Tibial nerve (tissue), 4 donors: ENCODE results near the gene C1orf210. TPM values are rescaled to one million over a fixed set of nuclear protein-coding genes. Genes with fewer than 3 reads are reported as not detected.

Experiments used
- DNase-seq, 2 donors: peaks; one replicate each; pipeline ENCODE4 v3.0.0-alpha.2; 2019; ENCODE audit warnings: low spot score in 2 of 2
- H3K27ac ChIP-seq, 4 donors: fragments of 200-600 bp; sonication (generic) in 3 of 4; one replicate each; pipeline ENCODE4 v1.5.1; 2017 to 2019; ENCODE audit warnings: mild to moderate bottlenecking in 1 of 4
- H3K27me3 ChIP-seq, 2 donors: fragments of 200-600 bp; sonication (generic) in 1 of 2; one replicate each; pipeline versions ENCODE4 v1.5.1 to v1.6.0; 2017 to 2019
- H3K36me3 ChIP-seq, 3 donors: fragments of 200-600 bp; sonication (generic); one replicate each; pipeline ENCODE4 v1.5.1; 2018 to 2019
- H3K4me1 ChIP-seq, 4 donors: fragments of 200-600 bp; sonication (generic) in 3 of 4; one replicate each; pipeline ENCODE4 v1.5.1; 2017 to 2019
- H3K4me3 ChIP-seq, 4 donors: fragments of 200-600 bp; sonication (generic) in 3 of 4; one replicate each; pipeline ENCODE4 v1.5.1; 2017 to 2019; ENCODE audit warnings: mild to moderate bottlenecking in 1 of 4, moderate library complexity in 1 of 4
- H3K9me3 ChIP-seq, 4 donors: fragments of 200-600 bp; sonication (generic) in 3 of 4; one replicate each; pipeline ENCODE4 v1.5.1; 2017 to 2019
- EP300 ChIP-seq, 2 donors: sonication (generic); formaldehyde crosslinking; IDR thresholded peaks; one replicate each; pipeline ENCODE4 v1.6.1; 2017; ENCODE audit warnings: antibody characterized with exemption in 2 of 2, mild to moderate bottlenecking in 1 of 2
- POLR2A ChIP-seq, 2 donors: fragments of 450-650 bp; IDR thresholded peaks; one replicate each; pipeline ENCODE4 v1.6.1; 2017; ENCODE audit warnings: antibody characterized with exemption in 2 of 2, mild to moderate bottlenecking in 2 of 2, moderate library complexity in 2 of 2
- WGBS, 2 donors: methylation state at CpG; one replicate each; pipeline ENCODE4 v1.1.5; 2018; 5-methylcytosine and 5-hydroxymethylcytosine counted together
- total RNA-seq, 4 donors: library from RNA; depleted of rRNA; stranded (reverse); fragments of >200 nt; gene quantifications; one replicate each; pipeline ENCODE4 v1.1.0, GENCODE V29; 2016
- TF ChIP-seq, protein P1 (sequence below), 5 experiments: fragments of 200-600 bp in 3 of 5; fragments of 450-650 bp in 2 of 5; sonication (generic) in 3 of 5; IDR thresholded peaks; one replicate each; pipeline ENCODE4 v1.5.1; 2016 to 2019; ENCODE audit warnings: antibody characterized with exemption in 5 of 5, mild to moderate bottlenecking in 3 of 5, moderate library complexity in 2 of 5

C1orf210 gene
- total RNA-seq, 4 donors from 2014 or later, result not detected

DNA sequence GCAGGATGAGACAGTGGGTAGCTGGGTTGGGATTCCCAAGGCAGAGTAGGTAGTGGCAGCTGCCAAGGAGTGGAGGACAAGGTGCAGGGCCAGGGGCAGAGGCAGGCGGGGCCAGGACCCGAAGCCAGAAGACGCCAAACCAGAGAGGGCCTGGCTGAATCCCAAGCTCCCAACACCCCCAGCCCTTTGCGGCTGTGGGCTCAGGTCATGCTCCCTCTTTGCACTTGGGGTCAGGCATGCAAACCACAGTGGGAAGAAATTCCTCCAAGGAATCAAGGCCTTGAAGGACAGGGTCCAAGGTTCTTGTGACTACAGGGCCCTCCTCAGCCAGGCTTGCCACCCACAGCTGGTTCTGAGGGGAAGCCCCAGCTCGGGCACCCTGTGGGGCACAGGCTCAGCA is 6.2 kb downstream of the C1orf210 start:
- Histone ChIP-seq H3K4me3 (no peak overlapping the region), H3K27me3 (no peaks in the 10 kb centered on the region), H3K9me3 (no peaks in the 10 kb centered on the region), H3K27ac (no peak overlapping the region), H3K4me1 (peaks cover 0 to 5% (median 0%) of the 10 kb centered on the region in 4 donors), H3K36me3 (no peaks in the 10 kb centered on the region)
- TF ChIP-seq, protein P1, sequence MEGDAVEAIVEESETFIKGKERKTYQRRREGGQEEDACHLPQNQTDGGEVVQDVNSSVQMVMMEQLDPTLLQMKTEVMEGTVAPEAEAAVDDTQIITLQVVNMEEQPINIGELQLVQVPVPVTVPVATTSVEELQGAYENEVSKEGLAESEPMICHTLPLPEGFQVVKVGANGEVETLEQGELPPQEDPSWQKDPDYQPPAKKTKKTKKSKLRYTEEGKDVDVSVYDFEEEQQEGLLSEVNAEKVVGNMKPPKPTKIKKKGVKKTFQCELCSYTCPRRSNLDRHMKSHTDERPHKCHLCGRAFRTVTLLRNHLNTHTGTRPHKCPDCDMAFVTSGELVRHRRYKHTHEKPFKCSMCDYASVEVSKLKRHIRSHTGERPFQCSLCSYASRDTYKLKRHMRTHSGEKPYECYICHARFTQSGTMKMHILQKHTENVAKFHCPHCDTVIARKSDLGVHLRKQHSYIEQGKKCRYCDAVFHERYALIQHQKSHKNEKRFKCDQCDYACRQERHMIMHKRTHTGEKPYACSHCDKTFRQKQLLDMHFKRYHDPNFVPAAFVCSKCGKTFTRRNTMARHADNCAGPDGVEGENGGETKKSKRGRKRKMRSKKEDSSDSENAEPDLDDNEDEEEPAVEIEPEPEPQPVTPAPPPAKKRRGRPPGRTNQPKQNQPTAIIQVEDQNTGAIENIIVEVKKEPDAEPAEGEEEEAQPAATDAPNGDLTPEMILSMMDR (IDR thresholded peaks at IDR 0.05), result no peak
- no peak for TF ChIP-seq POLR2A (IDR thresholded peaks at IDR 0.05)
- no peak for TF ChIP-seq EP300 (IDR thresholded peaks at IDR 0.05)
- WGBS, 2 donors, result 49 to 65% methylated on average over 2 to 5 of the region's 5 CpGs
- no peak for DNase-seq

DNA sequence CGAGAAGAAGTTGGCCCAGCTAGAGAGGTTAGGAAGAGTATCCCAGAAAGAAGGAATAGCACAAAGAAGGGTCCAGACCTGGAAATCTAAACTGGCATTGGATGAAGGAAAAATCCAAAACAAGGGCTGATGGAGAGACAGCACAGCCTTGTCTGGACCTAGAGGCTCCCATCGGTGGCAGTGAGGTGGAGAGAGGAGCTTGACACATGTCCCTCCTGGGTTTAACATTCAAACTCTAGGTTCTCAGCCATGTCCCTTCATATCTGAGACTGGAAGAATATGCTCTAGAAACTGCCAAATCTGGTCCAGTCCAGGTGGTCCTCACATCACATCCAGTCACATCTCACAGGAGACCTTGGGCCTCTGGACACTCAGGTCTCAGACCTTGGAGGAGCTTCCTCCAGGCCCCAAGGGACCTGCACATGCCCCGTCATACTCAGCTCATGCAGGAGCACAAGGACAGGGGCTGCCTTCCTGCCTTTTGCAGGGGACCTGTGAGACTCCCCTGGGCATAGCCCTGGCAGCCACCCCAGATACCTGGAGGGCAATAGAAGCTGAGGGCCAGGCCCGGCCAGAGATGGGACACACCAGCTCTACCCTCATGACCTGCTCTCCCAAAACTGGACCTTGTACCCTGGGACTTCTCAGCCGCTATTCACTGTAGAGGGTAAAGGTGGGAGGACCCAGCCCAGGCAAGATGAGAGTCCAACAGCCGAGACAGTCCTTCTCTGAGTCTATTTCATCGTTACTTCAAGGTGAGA is 8.1 kb downstream of the C1orf210 start:
- Histone ChIP-seq H3K9me3 (no peaks in the 10 kb centered on the region), H3K27me3 (peaks cover 0 to 1% of the 10 kb centered on the region in 2 donors), H3K36me3 (no peaks in the 10 kb centered on the region), H3K4me3 (no peak overlapping the region), H3K4me1 (peaks cover 0 to 6% (median 0%) of the 10 kb centered on the region in 4 donors), H3K27ac (no peak overlapping the region)
- no peak for DNase-seq
- WGBS, 2 donors, result 93 to 94% methylated on average over 6 to 7 of the region's 7 CpGs
- no peak for TF ChIP-seq POLR2A (IDR thresholded peaks at IDR 0.05)
- TF ChIP-seq, protein P1 (IDR thresholded peaks at IDR 0.05), result no peak
- no peak for TF ChIP-seq EP300 (IDR thresholded peaks at IDR 0.05)

DNA sequence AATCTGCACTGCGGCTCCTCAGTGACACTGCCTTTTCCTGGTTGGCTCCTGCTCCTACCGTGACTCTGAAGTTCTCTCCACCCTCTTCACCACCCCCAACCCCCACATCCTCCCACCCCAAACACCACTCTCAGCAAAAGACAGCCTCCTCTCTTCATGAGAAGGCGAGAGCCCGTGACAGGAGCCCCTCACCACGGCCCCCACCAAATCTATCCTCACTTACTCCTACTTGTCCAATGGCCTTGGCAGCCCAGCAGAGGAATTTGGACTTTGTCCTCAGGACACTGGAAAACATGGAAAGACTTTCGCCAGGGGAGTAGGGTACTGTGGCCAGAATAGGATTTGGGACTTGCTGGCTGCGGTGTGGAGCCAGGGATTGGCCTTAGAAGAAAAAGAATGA is 8.7 kb downstream of the C1orf210 start:
- DNase-seq, result no peak
- TF ChIP-seq, protein P1 (IDR thresholded peaks at IDR 0.05), result no peak
- TF ChIP-seq POLR2A (IDR thresholded peaks at IDR 0.05) (no peak), EP300 (IDR thresholded peaks at IDR 0.05) (no peak)
- H3K9me3 ChIP-seq, result no peaks in the 10 kb centered on the region
- no peak overlapping the region for H3K4me3 ChIP-seq
- H3K4me1 ChIP-seq, result peaks cover 0 to 6% (median 0%) of the 10 kb centered on the region in 4 donors
- no peaks in the 10 kb centered on the region for H3K36me3 ChIP-seq
- no peak overlapping the region for H3K27ac ChIP-seq
- H3K27me3 ChIP-seq, result peaks cover 0 to 8% of the 10 kb centered on the region in 2 donors
- WGBS, 2 donors, result 58 to 59% methylated on average over 7 of the region's 7 CpGs

DNA sequence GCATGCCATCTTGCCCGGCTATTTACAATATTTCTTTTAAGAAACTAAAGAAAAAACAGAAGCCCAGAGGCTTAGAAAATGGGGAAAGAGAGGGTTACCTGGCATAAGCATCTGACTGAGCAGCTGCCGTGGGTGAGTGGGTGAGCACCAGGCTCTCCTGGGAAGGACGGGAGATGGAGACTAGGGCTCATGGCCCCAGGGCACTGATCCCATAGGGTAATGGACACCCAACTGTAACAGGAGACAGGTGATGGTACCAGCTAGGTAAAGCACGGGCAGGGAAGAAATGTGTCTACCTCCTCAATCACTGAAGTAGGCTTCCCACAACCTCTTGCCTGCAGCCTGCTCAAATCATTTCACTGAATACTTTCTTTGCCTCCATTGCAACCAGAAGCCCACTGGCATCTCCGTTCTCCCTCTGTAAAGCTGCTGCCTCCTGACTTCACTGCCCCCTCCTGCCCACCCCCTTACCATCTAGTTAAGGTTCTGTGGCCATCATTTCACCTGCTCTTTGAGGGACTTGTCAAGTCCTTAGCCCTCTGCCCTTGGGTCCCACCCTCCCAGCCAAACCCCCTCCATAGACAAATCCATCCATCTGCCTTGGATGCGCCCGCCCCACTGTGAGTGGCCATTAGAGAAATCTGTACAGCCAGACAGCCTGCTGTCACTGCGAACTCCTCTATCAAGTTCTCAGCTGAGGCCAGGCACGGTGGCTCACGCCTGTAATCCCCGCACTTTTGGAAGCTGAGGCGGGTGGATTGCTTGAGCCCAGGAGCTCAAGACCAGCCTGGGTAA is 9.4 kb downstream of the C1orf210 start:
- no peaks in the 10 kb centered on the region for H3K9me3 ChIP-seq
- peaks cover 0 to 6% (median 1%) of the 10 kb centered on the region in 4 donors for H3K4me1 ChIP-seq
- no peaks in the 10 kb centered on the region for H3K36me3 ChIP-seq
- no peak for DNase-seq
- 84 to 86% methylated on average over 12 of the region's 12 CpGs for WGBS, 2 donors
- peaks cover 0 to 13% of the 10 kb centered on the region in 2 donors for H3K27me3 ChIP-seq
- no peak overlapping the region for H3K4me3 ChIP-seq
- TF ChIP-seq, protein P1 (IDR thresholded peaks at IDR 0.05), result no peak
- TF ChIP-seq POLR2A (IDR thresholded peaks at IDR 0.05) (no peak), EP300 (IDR thresholded peaks at IDR 0.05) (no peak)
- H3K27ac ChIP-seq, result no peak overlapping the region

DNA sequence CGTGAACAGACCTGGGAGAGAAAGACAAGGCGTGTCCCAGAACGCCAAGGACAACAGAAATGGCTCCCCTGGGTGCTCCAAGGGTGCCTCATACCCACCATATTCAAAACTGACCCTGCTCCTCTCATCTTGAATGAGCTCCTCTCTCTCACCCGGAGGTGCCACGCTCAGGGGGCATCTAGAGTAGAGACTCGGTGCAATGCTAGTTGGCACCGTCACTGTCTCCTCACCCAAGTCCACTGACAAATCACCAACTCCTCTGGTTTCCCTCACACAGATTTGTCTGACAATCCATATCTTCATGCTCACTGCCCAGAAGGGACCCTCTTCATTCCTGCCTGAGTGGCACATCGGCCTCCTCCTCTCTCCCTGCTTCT is 10.6 kb downstream of the C1orf210 start:
- DNase-seq, result no peak
- Histone ChIP-seq H3K27me3 (peaks cover 0 to 20% of the 10 kb centered on the region in 2 donors), H3K27ac (no peak overlapping the region), H3K4me3 (no peak overlapping the region), H3K36me3 (no peaks in the 10 kb centered on the region), H3K9me3 (no peaks in the 10 kb centered on the region), H3K4me1 (peaks cover 0 to 17% (median 7%) of the 10 kb centered on the region in 4 donors)
- TF ChIP-seq POLR2A (IDR thresholded peaks at IDR 0.05) (no peak), EP300 (IDR thresholded peaks at IDR 0.05) (no peak)
- TF ChIP-seq, protein P1 (IDR thresholded peaks at IDR 0.05), result no peak
- 89 to 92% methylated on average over 8 of the region's 8 CpGs for WGBS, 2 donors
